GF-D8 (cell line): Measurements from ENCODE around the gene MYBL2.

Experiments
- DNase-seq: peaks from one replicate; lab custom pipeline; 2025; lab: John Stamatoyannopoulos, UW

Gene MYBL2

DNA sequence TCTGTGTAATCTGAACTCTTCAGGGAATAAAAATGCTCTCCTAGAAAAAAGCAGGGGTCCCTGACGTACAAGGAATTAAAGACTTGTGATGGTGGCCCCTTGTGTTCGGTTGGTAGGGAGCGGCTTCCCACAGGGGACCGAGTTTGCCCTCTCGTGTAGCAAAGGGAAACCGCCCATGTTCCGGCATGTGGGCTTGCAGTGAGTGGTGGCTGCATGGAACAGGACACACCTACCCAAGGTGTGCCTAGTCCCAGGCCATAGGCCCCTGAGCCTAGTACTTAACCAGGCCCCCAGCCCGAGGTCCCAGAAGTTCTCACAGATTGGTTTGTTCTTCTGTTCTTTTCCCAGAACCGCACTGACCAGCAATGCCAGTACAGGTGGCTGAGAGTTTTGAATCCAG is 15.5 kb downstream of the MYBL2 start:
- DNase-seq = no peak

DNA sequence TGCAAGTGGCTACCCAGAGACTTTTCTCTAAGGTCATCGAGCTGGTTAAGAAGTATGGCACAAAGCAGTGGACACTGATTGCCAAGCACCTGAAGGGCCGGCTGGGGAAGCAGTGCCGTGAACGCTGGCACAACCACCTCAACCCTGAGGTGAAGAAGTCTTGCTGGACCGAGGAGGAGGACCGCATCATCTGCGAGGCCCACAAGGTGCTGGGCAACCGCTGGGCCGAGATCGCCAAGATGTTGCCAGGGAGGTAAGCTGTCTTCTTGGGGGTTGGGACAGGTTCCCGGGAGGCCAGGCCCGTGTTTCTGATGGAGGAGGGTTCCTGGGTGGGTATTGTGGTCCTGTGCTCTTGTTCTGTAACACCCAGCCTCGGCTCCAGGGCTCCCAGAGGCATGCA is 19.9 kb downstream of the MYBL2 start:
- DNase-seq = no peak

DNA sequence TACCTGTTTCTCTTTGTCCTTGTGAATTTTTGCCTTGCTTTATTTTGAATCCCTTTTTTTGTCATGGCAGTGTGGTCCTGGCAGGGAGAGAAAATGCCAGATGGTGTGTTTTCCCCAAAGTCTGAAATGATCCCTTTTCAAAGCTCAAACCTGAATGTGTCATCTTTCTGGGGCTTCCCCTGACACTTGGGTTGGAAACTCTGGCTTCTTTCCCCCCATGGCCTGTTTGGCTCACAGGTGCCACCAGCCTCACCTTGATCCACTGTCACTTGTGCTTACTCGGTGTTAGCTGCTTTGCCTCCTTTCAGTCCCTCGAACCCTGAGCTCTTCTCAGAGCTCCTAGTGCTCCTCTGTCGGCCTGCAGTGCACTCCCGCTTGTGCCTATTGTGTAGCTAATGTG is 22.3 kb downstream of the MYBL2 start:
- DNase-seq = no peak

DNA sequence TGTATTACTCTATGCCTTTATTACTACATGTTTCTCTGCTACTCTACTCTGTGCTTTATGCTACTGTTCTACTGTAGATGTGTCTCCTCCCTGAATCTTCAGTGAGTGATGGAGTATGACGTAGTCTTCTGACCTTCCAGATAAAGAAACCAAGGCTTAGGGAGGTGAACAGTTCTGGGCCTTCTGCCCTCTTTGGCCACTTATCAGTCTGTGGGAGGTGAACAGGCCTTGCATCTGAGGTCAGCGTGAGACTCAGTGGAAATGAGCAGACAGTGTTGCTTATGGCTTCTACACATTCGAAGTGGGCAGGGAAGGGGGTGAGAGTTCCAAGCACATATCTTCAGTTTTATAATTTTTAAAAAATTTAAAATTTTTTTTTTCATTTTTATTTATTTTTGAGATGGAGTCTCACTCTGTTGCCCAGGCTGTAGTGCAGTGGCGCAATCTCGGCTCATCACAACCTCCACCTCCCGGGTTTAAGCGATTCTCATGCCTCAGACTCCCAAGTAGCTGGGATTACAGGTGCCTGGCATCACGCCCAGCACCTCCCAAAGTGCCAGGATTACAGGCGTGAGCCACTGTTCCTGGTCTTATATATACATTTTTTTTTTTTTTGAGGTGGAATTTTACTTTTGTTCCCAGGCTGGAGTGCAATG is 24.2 kb downstream of the MYBL2 start:
- no peak for DNase-seq

DNA sequence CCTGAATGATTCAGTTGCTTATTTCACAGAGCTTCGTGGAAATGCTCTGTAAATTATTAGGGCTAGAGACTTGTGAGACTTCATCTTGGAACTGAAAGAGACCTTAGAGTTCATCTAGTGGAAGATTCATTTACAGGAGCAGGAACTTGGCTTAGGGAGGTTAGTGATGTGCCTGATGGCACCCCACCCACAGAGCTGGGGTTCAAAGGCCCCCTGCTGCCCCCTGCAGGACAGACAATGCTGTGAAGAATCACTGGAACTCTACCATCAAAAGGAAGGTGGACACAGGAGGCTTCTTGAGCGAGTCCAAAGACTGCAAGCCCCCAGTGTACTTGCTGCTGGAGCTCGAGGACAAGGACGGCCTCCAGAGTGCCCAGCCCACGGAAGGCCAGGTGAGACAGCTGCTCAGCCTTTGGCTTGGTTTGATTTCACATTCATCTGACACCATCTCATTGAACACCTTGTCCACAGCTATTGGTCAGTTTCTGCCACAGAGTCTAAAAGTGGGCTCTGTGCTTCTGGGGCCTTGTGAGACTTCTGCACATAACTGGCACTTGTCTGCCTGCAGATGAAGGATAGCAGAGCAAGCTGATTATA is 25.1 kb downstream of the MYBL2 start:
- no peak for DNase-seq

DNA sequence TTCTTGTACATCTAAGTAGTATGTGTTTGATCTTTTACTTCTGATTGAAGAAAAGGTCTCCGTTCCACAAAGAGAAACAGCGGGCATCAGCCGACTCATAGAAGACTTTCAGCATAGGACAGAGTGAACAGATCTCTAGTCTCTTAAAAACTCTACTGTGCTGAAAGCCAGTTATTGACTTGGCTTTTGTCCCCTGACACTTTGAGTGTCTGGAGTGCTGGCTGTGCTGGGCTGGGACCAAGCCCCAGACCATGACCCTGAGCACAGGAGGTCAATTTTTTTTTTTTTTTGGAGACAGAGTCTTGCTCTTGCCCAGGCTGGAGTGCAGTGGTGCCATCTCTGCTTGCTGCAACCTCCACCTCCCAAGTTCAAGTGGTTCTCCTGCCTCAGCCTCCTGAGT is 27.8 kb downstream of the MYBL2 start:
- DNase-seq = no peak

DNA sequence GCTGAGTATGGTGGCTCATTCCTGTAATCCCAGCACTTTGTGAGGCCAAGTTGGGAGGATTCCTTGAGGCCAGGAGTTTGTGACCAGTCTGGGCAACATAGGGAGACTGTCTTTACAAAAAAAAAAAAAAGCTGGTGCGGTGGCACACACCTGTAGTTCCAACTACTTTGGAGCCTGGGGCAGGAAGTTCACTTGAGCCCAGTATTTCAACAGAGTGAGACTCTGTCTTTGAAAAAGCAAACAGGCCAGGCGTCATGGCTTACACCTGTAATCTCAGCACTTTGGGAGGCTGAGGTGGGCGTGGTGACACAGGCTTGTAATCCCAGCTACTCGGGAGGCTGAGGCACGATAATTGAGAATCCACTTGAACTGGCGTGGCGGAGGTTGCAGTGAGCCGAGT is 28.7 kb downstream of the MYBL2 start:
- no peak for DNase-seq

DNA sequence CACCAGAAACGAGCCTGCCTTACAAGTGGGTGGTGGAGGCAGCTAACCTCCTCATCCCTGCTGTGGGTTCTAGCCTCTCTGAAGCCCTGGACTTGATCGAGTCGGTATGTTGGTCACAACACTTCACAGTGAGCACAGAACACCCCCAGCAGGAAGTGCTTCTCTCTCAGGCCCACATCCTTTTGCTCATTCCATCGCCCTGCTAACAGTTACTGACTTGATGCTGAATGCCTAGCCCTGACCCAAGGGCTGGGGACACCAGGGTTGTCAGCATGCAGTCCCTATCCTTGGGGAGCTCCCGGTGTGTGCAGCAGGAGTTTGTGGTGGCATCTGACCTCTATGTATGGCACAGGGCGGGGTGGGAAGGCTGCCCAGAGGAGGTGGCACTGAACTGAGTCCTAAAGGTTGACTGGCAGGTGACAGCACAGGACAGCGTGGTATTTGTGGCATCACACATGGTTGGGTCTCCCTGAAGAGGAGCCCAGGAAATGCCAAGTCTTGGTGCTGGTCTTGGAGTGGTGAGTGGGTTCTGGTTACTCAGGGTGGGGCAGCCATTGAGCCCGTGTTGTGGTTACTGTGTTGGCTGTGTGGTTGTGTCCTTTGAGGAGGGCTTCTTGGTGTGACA is 33.1 kb downstream of the MYBL2 start:
- DNase-seq = no peak

DNA sequence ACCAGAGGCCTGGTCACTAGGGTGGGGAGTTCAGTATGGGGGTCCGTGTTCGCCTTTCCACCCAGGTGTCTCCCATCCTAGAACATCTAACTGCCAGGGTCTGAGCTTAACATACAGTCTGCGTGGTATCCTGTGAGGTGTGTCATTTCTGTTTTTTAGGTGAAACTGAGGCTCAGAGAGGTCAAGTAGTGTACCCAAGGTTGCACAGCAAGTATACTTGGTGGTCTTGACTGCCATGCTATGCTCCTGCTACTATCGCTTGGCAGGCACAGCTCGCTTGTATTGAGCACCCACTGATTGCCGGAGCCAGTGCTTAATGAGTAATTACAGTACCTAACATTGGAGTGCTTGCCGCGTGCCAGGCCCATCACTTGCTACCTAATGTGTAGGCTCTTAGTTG is 33.7 kb downstream of the MYBL2 start:
- DNase-seq = no peak

DNA sequence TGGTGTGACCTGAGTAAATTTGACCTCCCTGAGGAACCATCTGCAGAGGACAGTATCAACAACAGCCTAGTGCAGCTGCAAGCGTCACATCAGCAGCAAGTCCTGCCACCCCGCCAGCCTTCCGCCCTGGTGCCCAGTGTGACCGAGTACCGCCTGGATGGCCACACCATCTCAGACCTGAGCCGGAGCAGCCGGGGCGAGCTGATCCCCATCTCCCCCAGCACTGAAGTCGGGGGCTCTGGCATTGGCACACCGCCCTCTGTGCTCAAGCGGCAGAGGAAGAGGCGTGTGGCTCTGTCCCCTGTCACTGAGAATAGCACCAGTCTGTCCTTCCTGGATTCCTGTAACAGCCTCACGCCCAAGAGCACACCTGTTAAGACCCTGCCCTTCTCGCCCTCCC is 35.6 kb downstream of the MYBL2 start:
- no peak for DNase-seq

DNA sequence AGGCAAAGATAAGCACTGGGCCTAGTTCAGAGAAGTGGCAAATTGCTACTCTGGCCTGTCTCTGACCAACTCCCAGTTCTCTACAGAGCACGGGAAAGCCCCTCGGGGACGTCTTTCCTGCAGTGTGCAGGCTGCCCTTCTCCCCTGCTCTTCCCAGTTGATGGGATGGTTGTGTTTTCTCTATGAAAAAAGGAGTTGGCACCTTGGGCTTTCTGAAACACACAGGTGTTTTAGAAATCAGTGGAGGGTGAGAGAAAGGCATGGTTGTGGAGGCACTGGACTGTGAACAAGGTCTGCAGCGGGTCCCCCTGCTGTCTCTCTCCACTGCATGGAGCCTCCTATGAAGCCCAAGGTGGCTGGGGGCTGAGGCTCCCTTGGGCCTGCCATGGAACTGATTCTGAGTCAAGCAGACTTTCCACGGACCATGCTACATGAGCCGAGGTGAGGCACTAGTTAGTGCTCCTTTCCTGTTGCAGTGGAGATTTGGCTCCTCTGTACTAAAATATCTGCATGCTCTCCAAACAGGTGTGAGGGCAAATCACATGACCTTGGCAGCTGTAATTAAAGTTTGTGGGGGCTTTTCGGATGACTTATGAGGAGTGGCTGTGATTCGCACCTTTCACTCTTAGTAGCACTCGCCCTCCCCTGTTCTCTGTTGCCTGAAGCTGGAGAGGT is 43.6 kb downstream of the MYBL2 start:
- DNase-seq = no peak

DNA sequence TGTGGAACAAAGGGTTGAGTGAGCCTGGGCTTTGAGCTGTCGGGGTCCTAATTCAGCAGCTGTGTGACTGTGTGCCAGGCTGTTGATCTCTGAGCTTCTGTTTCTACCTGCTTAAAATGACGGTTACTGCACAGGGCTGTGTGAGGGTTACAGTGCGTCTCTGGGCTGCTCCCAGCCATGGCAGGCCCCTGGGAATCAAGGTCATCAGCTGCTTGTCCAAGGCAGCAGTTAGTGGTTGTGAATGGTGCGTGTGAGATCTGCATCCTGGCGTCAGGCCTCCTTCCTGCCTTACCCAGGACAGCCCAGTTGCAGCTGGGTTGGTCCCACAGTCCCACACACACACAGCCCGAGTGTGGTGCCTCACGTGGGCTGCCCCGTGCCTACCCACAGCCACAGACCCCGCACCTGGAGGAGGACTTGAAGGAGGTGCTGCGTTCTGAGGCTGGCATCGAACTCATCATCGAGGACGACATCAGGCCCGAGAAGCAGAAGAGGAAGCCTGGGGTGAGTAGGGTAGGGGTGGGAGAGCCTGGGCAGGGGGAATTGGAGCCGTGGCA is 44.3 kb downstream of the MYBL2 start:
- DNase-seq = no peak

DNA sequence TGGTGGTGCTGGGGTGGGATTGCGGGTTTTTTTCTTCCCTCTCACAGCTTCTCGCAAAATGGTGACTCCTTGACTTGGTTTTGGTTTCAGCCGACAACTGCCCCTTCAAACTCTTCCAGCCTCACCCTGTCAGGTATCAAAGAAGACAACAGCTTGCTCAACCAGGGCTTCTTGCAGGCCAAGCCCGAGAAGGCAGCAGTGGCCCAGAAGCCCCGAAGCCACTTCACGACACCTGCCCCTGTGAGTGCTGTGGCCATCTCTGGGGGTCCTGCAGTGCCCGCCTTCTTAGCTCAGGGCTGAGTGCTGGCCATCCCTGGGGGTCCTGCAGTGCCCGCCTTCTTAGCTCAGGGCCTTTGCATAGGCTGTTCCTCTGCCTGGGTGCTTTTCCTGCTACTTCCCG is 48.1 kb downstream of the MYBL2 start:
- no peak for DNase-seq

DNA sequence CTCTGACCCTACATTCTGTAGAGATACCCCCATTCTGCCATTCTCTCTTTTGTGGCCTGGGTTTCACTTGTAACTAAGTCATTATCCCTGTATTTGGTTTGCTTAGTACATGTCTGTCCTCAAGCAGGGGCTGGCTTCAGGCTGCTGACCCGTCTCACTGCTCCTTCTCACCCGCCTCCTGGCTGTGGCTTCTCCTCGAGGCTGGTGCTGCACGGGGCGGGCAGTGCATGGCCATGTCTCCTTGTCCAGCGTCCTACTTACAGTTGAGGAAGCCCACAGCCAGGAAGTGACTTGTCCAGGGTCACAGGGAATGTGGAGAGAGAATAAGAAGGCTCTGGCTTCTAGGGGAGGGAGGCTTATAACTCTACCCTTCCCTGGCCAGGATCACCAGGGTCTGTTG is 48.6 kb downstream of the MYBL2 start:
- no peak for DNase-seq

DNA sequence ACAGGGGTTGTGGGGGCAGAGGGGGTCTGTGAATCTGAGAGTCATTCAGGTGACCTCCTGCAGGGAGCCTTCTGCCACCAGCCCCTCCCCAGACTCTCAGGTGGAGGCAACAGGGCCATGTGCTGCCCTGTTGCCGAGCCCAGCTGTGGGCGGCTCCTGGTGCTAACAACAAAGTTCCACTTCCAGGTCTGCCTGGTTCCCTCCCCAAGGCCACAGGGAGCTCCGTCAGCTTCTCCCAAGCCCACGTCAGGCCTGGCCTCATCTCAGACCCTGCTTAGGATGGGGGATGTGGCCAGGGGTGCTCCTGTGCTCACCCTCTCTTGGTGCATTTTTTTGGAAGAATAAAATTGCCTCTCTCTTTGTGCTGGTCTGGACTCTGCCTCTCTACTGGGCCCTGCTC is 49.2 kb downstream of the MYBL2 start:
- no peak for DNase-seq

DNA sequence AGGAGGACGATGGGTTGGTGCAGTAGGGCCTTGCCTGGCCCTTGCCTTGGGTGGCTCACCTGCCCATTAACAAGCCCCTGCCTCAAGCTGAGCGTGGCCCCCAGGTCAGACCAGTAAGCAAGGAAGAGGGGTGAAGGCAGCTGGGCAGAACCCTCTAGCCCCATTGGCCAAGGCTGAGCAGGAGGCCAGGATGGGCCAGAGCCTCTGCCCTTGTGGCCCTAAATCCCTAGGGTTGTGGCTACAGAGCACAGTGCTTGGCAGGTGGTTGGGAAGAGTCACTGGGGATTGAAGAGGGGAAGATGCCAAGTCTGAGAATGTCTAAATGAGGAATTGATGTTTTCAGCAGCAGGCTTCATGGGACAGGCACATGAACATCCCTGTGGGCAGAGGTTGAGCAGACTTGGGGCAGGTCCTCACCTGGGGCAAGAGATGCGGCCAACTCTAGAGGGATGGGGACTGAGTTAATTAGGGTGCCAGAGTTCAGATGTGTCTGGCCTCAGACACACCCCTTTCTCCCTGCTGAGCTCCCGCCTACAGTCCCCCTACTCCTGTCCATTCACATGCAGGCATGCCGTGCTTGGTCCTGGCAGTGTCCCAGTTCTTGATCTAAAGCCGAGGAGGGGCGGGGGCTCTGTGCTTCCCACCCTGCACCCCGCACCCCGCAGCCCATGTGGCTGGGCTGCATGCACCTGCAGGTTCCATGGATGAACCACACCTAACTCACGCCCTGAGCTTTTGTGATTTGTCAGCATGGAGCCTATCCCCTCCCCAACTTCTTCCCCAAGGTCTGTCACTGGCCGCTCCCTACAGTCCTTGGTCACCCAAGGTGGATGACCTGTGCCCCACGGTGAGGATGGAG is 50.1 kb downstream of the MYBL2 start:
- no peak for DNase-seq

DNA sequence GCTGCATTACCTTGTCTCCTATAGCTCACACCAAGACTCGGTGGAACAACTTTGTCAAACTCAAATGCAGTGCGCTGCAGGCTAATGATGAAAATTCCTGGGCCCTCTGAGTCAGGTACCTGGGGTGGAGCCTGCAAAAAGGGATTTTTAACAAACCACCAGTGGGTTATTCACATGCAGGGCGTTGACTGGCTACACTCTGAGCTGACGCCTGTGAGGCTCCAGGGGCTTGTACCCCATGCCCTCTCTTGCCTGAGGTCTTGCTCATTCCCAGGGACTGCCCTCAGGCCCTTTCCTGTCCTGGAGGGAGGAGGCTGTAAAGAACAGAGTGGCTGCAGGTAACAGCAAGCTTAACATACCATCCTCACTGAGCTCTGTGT is 50.7 kb downstream of the MYBL2 start:
- DNase-seq = no peak

DNA sequence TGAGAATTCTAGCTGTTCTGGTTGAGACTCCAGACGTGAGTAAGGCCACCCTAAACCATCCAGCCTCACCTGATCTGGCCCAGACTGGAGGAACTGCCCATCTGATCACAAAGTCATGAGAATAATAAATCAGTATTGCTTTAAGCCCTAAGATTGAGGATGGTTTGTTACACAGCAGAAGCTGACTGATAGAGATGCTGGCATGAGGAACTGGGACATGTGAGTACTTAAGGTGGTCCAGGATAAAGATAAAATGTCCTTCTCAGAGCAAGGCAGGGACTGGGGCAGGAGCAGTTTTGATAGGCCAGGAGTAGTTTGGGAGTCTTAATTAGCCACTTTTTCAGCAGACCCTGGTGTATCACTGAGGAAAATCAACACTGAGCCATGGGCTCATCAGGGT is 53.1 kb downstream of the MYBL2 start:
- DNase-seq = no peak

DNA sequence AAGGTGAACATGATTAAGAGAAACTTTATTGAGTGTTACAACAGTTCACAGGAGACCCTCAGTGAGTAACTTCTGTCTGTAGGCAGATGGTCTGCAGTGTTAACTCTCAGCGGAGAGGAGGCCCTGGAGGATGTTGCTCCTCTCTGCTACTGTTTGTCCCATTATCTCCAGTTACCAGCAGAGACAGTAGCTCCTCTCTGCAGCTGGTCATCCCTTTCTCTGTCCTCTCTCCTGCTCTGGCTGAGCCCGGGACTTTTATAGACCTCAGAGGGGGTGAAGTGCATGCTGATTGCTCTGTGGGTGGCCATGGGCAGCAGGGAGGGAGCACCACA is 54.1 kb downstream of the MYBL2 start:
- no peak for DNase-seq

DNA sequence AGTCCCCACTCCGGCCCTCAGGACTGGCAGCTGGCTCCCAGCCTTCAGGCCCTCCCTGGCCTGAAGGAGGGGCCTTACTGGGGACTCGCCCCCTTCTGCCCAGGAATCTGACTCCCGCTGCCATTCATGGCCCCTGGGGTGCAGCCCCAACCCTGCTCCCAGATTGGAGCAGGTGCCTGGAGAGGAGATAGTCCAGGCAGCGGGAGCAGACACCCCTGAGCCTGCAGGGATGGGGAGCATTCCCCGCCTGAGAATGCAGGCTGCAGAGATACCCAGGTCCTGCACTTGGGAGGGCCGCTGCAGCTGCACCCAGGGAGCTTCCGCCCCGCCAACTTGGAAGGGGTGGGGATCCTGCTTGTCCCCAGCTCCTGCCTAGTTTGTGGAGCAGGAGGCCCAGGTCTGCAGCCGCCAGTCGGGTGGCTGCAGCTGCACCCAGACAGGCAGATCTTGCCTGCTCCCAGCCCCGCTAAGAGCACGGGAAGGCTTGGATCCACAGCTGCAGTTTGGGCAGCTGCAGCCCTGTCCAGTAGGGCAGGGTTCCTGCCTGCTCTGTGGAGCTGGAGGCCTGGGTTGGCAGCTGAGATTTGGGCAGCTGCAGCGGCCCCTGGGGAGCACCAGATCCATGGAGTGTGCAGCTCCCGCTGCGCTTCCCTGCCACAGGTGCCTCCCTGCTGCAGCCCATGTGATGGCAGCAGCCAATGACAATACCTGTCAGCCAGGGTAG is 54.7 kb downstream of the MYBL2 start:
- DNase-seq = no peak

DNA sequence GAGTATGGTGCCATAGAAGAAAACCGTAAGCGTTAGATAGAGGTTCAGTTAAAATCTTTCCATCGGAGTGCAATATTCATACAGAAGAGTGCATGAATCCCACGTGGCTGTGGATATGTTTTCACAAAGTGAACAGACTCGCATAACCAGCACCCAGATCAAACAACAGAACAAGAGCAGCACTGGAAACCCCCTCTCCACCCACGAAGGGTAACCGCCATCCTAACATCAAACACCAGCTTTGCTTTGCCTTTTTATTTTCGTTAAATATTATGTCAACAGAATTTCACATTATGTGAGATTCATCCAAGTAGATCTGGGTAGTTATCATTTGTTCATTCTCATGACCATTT is 55.2 kb downstream of the MYBL2 start:
- no peak for DNase-seq

DNA sequence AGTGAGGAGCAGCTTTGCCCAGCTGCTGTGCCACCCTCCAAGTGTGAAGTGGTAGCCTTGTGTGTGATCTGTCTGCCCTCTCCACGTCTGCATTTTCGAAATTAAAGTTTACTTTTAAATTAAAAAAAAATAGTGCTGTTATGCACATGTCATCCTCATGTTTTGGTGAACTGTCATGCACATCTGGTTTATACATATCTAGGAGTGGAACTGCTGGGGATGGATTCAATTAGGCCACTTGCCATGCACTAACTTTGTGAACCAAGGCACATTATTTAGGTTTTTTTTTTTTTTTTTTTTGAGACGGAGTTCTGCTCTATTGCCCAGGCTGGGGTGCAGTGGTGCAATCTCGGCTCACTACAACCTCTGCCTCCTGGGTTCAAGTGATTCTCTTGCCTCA is 56.3 kb downstream of the MYBL2 start:
- no peak for DNase-seq
